HG03103 (cell line): Measurements from ENCODE around the gene RUNX1.

Experiments used
- ATAC-seq: cut with Tn5 transposase; IDR thresholded peaks from one replicate; pipeline ENCODE4 v1.9.1; 2021; ENCODE audit warnings: low read depth; ENCODE audit not compliant: unreplicated experiment

RUNX1 gene

DNA sequence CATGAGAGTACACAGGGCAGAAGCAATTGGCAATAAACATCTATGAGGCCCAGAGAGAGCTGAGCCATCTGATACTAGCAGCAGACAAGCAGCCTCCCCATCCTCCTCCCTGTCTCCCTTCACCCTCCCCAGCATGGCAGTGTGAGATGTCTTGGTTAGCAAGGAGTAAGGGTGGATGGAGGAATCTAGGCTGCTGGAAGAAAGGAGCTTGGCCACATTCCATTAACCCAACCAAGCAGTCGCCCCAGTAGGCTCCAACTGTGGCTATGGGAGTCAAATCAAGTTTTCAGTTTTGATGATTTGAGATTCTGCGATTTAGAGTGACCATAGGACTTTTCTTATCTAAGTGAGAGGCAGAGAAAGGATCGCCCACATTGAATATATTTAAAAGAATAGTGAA is 12.9 kb upstream of the RUNX1 start:
- no peak for ATAC-seq

DNA sequence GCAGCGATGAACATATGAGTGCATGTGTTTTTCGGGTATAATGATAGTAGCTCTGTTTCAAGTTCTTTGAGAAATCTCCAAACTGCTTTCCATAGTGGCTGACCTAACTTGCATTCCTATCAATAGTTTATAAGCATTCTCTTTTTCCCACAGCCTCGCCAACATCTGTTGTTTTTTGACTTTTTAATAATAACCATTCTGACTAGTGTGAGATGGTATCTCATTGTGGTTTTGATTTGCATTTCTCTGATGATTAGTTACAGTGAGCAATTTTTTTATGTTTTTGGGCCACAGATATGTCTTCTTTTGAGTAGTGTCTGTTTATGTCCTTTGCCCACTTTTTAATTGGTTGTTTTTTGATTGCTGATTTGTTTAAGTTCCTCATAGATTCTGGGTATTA is 10.6 kb upstream of the RUNX1 start:
- ATAC-seq = no peak

DNA sequence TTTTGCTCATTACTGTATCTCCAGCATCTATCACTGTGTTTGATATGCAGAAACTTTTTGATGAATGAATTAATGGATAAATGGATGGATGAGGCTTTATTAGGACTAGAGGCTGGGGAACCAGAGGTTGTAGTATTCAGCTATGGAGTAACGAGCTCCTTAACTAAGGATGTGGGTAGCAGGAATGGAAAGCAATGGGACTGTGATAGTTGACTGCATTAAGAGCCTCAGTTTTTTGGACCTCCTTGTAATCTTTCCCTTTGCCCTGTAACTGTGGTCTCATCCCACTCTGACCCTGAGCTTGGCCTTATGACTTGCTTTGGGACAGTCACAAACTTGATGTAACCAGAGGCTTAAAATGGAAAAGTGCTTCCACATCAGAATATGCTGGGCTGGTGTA is 9.0 kb upstream of the RUNX1 start:
- no peak for ATAC-seq

DNA sequence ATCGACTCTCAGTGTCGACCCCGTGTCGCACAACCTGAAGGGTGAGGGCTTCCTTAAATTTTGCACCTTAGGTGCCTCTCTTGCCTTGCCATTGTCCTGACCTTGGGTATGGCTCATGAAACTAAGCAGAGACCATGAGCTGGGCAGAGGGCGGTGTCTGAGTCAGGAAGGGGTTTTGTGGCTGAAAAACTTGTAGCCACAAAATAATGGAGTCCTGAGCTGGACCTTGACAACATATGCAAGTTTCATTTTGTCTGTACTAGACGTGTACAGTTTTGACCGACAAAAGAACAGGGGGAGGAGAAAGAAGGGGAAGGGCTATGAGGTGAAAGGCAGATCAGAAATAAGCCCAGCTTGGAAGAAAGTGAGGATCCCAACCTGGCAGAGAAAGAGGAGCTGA is 8.3 kb upstream of the RUNX1 start:
- no peak for ATAC-seq

DNA sequence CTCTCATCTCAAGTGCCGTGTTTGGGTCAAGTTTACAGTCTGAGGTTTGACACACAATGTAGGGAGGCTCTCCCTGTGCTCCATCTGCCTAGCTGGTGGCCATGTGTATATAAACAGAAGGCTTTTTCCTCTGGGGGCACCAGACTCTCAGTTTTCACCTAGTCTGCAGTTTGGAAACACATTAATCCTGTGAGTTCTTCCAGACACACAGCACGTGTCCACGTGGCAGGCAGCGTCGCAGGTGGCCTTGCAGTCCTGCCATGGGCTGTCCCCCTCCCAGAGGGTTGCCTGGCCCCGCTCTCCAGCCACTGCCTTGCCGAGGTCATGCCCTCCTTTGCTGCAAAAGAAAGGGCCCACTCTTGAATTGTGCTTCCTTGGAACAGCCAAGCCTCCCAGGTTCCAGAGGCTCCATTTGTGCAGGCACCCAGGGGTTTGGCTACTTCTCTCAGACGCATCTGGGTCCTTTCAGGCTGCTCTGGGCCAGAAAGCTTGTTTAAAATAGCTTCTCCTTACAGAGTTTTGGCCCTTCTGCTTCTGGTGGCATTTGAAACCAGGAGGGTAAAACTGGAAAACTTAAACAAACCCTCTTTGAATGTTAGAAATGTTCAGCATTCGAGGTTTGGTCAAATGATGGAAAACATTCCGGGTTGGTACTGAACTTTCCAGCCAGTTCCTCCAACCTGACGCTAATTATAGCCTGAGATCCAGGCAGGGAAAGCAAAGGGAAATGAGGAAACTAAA is 4.4 kb upstream of the RUNX1 start:
- ATAC-seq = no peak

DNA sequence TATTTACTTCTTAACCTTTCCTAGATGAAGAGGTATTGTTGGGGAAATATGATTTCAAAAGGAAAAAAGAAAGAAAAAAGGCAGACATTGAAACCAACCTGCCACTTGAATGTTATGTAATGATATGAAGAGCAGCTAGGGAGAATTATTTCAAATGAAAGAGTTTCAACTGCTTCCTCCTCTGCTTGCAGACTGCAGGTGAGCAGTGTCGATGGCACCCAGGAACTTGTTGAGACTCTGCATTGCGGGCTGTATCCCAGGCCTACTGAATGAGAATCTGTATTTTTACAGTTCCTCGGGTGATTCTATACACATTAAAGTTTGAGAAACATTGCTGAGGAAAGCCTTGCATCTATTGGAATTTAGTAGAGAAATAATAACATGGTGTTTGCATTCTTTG is 3.7 kb upstream of the RUNX1 start:
- no peak for ATAC-seq

DNA sequence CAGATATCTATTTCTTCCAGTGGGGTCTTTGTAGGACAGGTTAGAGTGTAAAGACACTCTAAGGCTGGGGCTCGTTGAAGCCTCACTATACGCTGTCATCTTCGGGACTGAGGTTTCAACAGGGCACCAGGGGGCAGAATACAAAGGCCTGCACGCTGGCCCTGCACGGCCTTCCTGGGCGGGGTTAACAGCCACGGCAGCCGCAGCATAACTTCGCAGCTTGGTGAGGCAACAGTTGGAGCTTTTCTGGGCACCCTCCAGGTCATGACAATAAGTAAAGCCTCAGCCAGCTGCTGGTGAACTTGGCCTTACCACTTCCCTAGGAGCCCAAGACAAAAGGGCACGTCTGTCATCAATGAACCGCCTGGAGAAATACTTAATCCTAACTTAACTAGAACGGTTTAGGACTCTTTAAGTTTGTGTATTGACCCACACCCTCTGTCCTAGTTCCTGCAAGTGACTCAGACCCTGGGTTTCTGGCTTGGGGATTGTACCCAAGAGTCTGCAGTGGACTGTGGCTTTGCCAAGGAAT is 2.3 kb upstream of the RUNX1 start:
- ATAC-seq = no peak

DNA sequence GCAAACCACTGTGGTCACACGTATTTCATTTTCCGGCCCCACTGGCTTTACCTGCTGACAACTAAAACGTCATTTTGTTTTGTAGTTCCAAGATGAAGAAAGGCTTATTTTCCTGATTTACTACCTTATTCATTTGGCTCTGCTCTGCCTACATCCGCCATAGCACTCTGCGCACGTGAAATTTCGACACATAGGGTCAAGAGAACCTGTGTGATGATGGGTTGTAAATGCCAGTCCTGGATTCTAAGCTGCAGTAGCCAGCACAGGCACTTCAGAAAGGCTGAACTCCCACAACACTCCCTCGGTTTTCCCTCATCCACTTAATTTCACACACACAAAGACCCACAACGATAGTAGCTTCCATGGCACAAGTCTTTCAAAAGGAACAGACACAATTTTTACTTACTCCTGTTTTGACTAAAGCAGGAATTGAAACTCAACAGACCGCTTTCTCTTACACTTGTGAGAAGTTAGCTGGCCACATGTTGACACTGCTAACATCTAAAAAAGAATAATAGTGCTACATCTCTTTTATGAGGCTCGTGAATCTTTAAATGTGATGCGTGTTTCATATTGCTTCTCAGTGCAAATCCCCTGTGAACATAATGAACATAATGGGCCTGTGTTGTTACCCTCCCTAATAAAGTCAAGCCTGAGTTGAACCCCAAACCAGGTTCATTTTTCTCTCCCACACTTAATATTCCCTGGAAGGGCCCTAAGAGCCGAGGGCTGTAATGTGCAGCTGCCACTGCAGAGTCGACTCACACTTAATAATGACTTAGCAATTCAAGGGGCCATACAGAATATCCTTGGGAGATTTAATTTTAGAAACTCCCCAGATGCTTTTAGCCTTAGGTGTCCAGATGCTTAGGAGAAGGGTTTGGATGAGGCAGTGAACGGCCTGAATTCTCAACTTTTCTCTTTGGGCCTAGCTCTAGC is 1.5 kb upstream of the RUNX1 start:
- ATAC-seq = no peak

DNA sequence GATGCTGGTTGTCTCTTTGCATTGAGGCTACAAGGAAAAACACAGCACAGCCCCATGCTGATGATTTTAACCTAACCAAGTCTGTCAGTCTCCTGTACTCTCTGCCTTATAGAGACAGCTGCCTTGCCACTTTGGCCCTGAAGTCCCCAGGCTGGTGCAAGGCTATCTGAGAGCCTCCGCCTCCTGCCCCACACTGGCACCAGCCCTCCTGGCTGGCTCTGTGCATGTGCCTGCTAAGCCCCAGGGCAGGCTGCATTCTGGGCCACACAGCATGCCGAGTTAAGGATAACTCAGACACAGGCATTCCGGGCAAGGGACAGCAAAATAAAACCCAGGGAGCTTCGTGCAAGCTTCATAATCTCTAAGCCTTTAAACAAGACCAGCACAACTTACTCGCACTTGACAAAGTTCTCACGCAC is 910 bp downstream of the RUNX1 start:
- no peak for ATAC-seq

DNA sequence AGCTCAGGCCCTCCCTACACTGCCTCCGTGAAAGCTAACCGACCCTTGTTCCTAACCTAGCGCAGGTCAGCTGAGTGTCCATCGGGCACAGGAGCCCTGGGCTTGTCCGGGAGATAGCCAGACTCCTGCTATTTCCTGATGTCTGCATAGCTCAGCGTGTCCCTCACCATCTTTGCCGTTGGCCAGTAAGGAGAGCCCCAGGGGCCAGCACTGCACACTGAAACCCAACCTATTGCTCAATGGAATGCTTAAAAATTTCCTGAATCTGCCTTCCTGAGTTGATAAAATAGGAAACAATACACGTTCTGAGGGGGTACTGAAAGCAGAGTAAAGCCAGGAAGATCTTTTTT is 2.2 kb downstream of the RUNX1 start:
- no peak for ATAC-seq

DNA sequence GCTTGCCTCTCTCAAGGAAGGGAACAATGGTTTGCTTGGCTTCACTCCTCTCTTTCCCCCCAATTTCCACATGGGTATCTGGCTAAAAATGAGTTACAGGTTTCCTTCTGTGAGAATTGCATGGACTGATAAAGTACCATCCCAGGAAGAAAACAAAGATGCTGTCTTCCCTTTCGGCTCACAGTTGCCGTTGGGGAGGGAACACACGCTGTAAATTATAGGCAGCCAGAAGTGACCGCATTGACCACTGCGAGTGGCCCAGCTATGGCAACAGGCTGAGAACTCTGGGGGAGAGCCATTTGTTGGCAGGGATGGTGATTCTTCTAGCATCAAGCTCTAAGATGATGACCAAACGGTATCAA is 2.9 kb downstream of the RUNX1 start:
- ATAC-seq = no peak

DNA sequence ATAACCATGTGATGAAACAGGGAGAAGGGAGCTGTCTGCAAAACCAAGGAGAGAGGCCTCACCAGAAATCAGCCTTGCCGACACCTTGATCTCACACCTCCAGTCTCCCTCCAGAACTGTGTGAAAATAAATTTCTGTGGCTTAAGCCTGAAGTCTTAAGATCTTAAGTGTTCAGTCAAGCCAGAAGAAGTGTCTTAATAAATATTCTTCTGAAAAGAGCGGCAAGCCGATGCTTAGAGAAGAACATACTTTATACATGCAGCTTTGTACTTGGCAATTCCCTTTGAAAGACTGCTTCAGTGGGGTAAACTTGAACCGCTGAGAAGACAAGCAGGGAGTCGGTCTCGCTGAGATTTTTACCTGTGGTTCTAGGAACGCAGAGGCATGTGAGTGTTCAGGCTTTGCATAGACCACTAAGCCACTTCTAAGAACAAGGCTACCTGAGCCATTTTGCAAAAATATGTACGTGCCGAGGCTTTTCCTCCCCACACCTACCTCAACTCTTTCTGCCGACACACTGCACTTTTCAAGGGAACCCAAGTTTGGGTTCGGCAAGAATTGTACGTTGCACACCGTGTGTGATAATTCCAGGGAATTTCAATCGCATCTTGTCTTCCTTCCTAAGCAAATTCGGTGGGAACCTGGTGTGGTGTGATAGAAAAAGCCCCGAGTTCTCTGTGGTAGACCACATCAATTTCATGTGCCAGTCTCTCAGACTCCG is 3.4 kb downstream of the RUNX1 start:
- no peak for ATAC-seq

DNA sequence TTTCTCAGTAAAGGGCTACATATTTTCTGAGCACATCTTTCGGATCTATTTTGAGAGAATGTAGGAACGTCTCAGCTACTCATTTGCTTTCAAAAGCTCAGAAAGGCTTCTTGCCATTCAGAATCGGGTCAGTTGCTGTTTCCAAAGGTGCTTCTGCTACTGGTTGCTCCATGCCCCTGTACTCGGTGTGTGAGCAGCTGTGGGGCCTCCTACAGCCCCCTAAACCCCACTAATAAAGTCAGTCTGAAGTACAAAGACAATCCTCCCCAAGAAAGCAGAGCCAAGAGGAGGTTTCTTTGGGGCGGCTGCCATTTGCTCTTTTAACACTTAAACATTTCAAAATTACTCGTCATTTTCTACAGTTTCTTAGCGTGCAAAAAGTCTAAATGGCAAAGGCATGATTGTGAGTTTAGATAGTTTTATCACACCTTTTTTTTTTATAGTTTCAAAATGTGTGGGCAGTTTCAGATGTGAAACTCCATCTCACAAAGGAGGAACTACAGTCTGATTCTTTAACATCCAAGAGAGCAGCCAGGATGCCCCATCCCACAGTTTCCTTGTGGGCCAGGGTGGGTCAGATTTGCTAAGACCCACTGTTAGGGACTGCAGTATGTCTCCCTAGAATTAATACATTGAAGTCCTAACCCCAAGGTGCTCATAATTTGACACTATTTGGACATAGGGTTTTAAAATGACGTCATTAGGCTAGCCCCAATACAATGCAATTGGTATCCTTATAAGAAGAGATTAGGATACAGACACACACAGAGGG is 4.1 kb downstream of the RUNX1 start:
- no peak for ATAC-seq

DNA sequence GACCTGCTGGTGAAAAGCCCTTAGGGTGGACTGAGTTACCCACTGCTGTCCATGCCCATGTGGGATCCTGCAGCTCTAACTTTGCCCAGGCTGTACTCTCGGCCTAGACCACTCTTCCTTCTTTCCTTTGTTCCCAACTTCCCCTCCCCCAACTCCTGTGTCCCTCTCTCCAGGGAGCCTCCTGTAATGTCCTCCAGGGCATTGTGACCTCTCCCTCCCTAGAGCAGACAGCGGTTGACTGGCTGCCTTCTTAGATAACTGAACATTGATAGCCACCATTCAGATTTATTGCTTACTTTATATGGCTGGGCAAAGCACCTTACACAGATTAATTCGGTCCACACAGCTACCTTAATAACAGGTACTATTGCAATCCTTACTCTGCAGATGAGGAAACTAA is 5.0 kb downstream of the RUNX1 start:
- ATAC-seq = no peak

DNA sequence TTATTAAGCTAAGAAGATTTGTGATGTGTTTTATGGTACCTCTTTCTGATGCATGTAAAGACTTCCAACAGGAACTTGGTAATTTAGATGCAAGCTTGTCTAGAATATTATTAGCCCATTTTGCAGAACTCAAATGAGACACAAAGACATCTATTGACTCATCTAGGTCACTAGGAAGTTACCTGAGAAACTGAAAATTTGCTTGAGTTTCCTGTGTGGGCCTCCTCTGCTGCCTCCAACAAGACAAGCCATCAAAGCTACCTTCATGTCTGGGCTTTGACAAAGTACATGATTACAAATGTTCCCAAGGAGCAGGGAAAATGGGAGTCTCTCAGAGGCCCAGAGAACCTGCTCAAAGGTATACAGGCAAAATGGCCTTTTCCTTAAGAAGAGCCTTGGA is 5.6 kb downstream of the RUNX1 start:
- ATAC-seq = no peak

DNA sequence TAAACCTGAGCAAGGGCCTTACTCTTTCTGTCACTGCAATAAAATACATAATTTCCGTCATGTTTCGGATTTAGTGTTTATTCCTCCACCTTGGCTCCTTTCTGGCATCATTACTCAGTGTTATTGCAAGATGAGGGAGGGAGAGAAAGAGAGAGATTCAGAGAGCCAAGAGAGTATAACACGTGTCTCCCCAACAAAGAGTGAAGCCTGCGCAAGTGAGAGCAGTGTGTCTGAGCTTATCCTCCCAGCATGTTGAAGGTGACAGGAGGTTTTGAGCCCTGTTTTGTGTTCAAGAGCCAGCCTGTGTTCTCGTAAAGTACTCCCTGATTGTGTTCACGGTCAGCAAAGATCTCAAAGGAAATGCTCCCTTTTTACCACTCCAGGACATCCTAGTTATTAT is 6.3 kb downstream of the RUNX1 start:
- no peak for ATAC-seq

DNA sequence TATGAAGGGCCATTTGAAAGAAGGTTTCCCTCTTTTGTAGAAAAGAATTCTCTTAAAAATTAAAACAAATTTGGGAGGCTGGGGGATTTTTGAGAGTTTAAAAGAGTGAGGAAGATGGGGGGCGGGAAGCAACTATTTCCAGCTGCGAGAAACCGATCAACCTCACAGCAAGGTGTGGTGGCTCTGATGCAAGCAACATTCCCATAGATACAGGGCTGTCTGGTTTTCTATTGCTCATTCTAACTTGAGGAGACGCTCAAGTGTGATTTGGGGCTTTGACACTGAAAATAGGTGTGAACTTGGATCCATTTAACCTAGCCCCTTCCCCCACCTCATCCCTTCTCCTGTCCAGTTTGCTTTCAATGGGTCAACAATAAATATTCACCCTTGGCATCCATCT is 7.2 kb downstream of the RUNX1 start:
- no peak for ATAC-seq

DNA sequence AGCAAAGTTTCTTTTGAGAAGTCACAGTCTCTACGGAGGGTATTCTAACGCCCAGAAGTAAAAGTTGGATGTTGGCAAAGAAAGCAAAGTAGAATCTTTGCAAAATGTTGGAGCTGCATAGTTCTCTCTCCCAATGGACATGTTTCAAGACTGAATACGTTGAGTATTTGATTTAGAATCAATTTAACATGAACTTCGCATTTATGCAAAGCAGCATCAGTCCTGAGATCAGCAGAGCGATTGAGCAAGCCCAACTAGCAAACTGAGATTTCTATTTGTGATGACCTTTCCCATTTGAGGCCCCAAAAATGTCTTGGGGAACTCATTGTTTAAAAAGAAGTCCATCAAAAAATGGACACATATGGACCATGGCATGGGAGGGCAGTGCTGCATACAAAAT is 8.0 kb downstream of the RUNX1 start:
- ATAC-seq = no peak

DNA sequence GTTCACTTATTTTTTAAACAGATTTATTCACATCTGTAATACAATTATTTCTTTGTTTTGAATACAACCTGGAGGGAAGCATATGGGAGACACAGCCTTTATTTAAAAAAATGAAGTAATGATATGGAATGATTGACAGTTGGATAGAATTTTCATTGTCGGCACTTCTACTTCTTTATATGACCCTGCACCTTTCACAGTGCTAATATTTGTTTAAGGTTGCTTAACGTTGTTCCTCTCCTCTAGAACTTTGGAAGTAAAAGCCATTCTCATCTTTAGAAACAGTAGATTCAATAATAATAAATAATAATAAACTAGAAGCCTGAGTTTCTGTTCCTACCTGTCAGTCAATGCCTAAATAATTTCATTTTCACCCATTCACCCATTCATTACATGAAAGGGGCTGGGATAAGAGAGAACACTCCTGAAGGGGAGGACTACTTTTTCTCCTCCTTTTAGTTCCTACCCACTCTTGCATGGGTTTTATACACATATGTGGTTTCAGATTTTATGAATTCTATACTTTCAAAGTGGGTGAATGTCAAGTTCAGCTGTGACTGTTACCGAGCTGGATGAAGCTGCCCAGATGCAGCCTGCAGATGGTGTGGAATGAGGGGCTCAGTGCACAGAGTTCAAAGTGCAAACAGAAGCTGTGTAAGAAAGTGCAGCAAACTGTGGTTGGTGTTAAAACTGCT is 9.4 kb downstream of the RUNX1 start:
- no peak for ATAC-seq

DNA sequence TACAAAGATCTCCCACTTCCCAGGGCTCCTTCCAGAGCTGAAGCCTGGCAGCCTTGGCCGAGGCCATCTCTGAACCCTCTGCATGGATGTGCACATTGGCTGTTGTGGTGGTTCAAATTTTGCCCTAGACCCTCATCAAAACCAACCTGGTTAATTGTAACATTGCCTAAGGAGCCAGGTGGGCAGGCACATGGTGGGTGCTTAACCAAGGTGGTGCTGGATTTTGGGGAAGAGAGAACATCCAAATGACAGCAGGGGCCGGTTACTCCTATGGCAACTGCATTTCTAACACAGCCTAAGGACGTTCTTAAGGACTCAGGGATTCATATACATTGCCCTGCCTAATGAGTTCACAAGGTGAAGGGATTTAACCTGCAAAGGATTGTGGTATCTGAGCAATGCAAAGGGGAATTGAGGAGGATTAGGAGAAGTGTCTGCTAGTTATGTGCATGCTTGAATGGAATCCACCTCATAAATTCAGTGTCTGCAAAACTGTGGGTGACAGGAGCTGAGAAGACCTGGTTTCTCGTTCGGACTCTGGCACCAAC is 10.3 kb downstream of the RUNX1 start:
- no peak for ATAC-seq
